GM12878 (cell line): ENCODE results near the gene TDRD7. TPM values are rescaled to one million over a fixed set of nuclear protein-coding genes. Genes with fewer than 3 reads are reported as not detected.

Experiments used
- ATAC-seq: fragments of 200-7000 bp; cut with Tn5 transposase; 3 replicates; pipeline ENCODE4 v1.9.1; 2020; ENCODE audit warnings: mild to moderate bottlenecking, moderate library complexity
- BruUV-seq: library from RNA; stranded (reverse); fragments of 400-500 nt; replicated peaks from 2 replicates; lab custom pipeline; 2021; lab: Mats Ljungman, UMichigan
- CTCF ChIA-PET: fragments of 300-600 bp; sonication (Branson Sonifier 250); formaldehyde crosslinking; extraction: SDS; loops from one replicate; lab custom pipeline; 2021; ENCODE audit warnings: inconsistent platforms; lab: Yijun Ruan, JAX
- POLR2A ChIA-PET: fragments of 350-600 bp; formaldehyde crosslinking; extraction: SDS; loops from one replicate; lab custom pipeline; 2021; ENCODE audit warnings: inconsistent platforms; lab: Charles Lee
- RAD21 ChIA-PET: fragments of 300-600 bp; sonication (Branson Sonifier 250); formaldehyde crosslinking; loops from one replicate; lab custom pipeline; 2023; ENCODE audit warnings: antibody characterized with exemption; ENCODE audit not compliant: unreplicated experiment; lab: Charles Lee
- SMC1A ChIA-PET: fragments of 300-600 bp; sonication (Branson Sonifier 250); formaldehyde crosslinking; loops from one replicate; lab custom pipeline; 2023; ENCODE audit not compliant: unreplicated experiment, uncharacterized antibody; lab: Charles Lee
- DNase-seq: peaks from one replicate; pipeline ENCODE4 v3.0.0-alpha.2; 2011; ENCODE audit warnings: low read depth, low spot score
- FAIRE-seq: peaks from 3 replicates; lab custom pipeline; 2011; peaks lifted over from hg19 to GRCh38; lab: Jason Lieb, UNC
- H2AFZ ChIP-seq: 2 replicates; pipeline ENCODE4 v1.6.0; 2011; ENCODE audit warnings: low read depth, low read length, control low read depth; ENCODE audit not compliant: control insufficient read depth
- H3K27ac ChIP-seq: 2 replicates; pipeline ENCODE4 v1.5.1; 2011; ENCODE audit warnings: control low read depth; ENCODE audit not compliant: control insufficient read depth, insufficient read depth
- H3K27me3 ChIP-seq, 2 experiments: replicated peaks in 1 of 2; 2 replicates each; pipeline versions ENCODE4 v1.6.0 to v1.6.1; 2011; ENCODE audit warnings: low read length in 1 of 2; ENCODE audit not compliant: control insufficient read depth in 2 of 2, insufficient read depth in 2 of 2
- H3K36me3 ChIP-seq, 2 experiments: 2 replicates each; pipeline ENCODE4 v1.5.1; 2011; ENCODE audit warnings: low read length in 1 of 2; ENCODE audit not compliant: control insufficient read depth in 2 of 2, insufficient read depth in 2 of 2
- H3K4me1 ChIP-seq: 2 replicates; pipeline ENCODE4 v1.6.1; 2011; ENCODE audit warnings: mild to moderate bottlenecking, low read length, moderate library complexity, mixed read lengths; ENCODE audit not compliant: control insufficient read depth, insufficient read depth
- H3K4me2 ChIP-seq: 2 replicates; pipeline ENCODE4 v1.6.0; 2011; ENCODE audit warnings: control low read depth; ENCODE audit not compliant: control insufficient read depth, insufficient read depth
- H3K4me3 ChIP-seq: fragments of 200-600 bp; sonication (generic); 2 replicates; pipeline ENCODE4 v1.5.1; 2016
- H3K79me2 ChIP-seq: 2 replicates; pipeline ENCODE4 v1.6.0; 2011; ENCODE audit warnings: low read length; ENCODE audit not compliant: control insufficient read depth, insufficient read depth
- H3K9ac ChIP-seq: 2 replicates; pipeline ENCODE4 v1.8.0; 2011; ENCODE audit warnings: low read length, control low read depth, mixed read lengths; ENCODE audit not compliant: control insufficient read depth, insufficient read depth
- H3K9me3 ChIP-seq: replicated peaks from 3 replicates; pipeline ENCODE4 v1.5.1; 2011; ENCODE audit warnings: mild to moderate bottlenecking, low read length; ENCODE audit not compliant: control insufficient read depth, insufficient read depth
- H4K20me1 ChIP-seq: 2 replicates; pipeline ENCODE4 v1.6.0; 2011; ENCODE audit not compliant: control insufficient read depth, insufficient read depth
- DPF2 ChIP-seq: fragments of 450-650 bp; IDR thresholded peaks from 2 replicates; pipeline ENCODE4 v1.6.1; 2017; ENCODE audit warnings: mild to moderate bottlenecking
- JUNB ChIP-seq: IDR thresholded peaks from 2 replicates; pipeline ENCODE4 v1.6.1; 2016; ENCODE audit warnings: antibody characterized with exemption, mild to moderate bottlenecking
- PML ChIP-seq: IDR thresholded peaks from 2 replicates; pipeline ENCODE4 v1.6.1; 2012; ENCODE audit warnings: low read length, inconsistent platforms
- WGBS: methylation state at CpG from one replicate; pipeline ENCODE4 v1.1.6; 2016; ENCODE audit warnings: low lambda C conversion rate; ENCODE audit not compliant: insufficient replicate concordance, insufficient coverage; ENCODE audit errors: missing lambda C conversion rate; 5-methylcytosine and 5-hydroxymethylcytosine counted together
- in situ Hi-C: fragments of 300-500 bp; cut with MboI; formaldehyde crosslinking; loops from 9 replicates; pipeline ENCODE4 v1.14.3; 2018; ENCODE audit warnings: mixed read lengths
- intact Hi-C: fragments of 100-400 bp; cut with micrococcal nuclease; formaldehyde crosslinking; loops from one replicate; pipeline ENCODE4 v1.14.2; 2022; ENCODE audit not compliant: unreplicated experiment
- polyA plus RNA-seq, 11 experiments: library from polyadenylated mRNA; depleted of rRNA in 4 of 11; unstranded in 6 of 11; stranded (reverse) in 5 of 11; fragments of >200 nt; fragmentation: Nextera tagmentation in 4 of 11; fragmentation: Illumina TruSeq in 1 of 11; extraction: Ambion mirVana in 4 of 11; extraction: Trizol in 1 of 11; gene quantifications; 1 replicate in 1 of 11; 2 replicates in 10 of 11; pipeline versions ENCODE4 v1.2.1 to v1.2.3, GENCODE V29; 2011 to 2016; ENCODE audit warnings: inconsistent platforms in 2 of 11, missing spikeins in 2 of 11, low read depth in 1 of 11
- total RNA-seq, 4 experiments: library from RNA; depleted of rRNA in 3 of 4; stranded (reverse); fragments of >200 nt in 3 of 4; fragmentation: Illumina TruSeq in 1 of 4; extraction: Trizol in 1 of 4; gene quantifications; 2 replicates each; pipeline versions ENCODE4 v1.2.1 to v1.2.3, GENCODE V29; 2013 to 2021

TDRD7 gene
- total and polyA plus RNA-seq, 10 of the 15 experiments (the other 5 are each of a cell fraction or from before 2014, with no cell fraction given): 5.7 to 26.4 (median 16.2) TPM

DNA sequence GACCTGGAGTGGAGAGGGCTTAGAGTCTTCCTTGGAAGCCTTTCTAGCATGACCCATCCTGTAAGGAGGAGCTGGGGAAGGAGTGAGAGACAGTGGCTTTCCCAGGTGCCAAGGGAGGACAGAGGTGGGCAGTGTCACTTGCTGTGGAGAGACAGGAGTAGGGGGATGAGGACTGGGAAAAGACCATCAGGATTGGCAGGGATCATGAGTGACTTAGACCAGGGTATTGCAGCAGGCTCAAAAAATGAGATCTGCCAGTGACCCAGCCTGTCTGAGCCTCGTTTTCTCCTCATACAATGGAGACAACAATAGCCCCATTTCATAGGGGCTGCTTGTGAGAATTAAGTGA lies 91.9 kb downstream of the TDRD7 start:
- peak overlapping the region; percentile 97 for H3K4me2 ChIP-seq
- ChIA-PET RAD21 (interaction anchor here (1.7 to 6.1 kb wide), 9 partner anchors 25 to 117 kb away, joined by 6 to 144 read pairs (median 29); partner anchors contain the start of gene TDRD7), CTCF (interaction anchor here (1.0 to 8.9 kb wide), 15 partner anchors 9 to 129 kb away, joined by 3 to 247 read pairs (median 17); partner anchors contain the start of genes NCBP1, TDRD7 and TSTD2), POLR2A (interaction anchor here (1.1 to 5.0 kb wide), 5 partner anchors 7 to 130 kb away, joined by 3 to 35 read pairs (median 30); no protein-coding TSS in a partner anchor), SMC1A (interaction anchor here (0.7 to 8.6 kb wide), 23 partner anchors 7 to 193 kb away, joined by 3 to 144 read pairs (median 5); partner anchors contain the start of genes NCBP1, TSTD2 and XPA)
- FAIRE-seq: no peak
- BruUV-seq: no TSS peak
- no peaks in the 10 kb centered on the region; a peak in 1 of 4 replicates for H3K36me3 ChIP-seq
- peaks cover 61% of the 10 kb centered on the region for H3K79me2 ChIP-seq
- peaks cover 40% of the 10 kb centered on the region for H3K4me1 ChIP-seq
- no peaks in the 10 kb centered on the region; the same call in 2 of the 3 replicates for H3K9me3 ChIP-seq
- TF ChIP-seq PML: no peak
- intact Hi-C loops: loop anchor here (2.0 to 10.0 kb wide), 3 partner anchors 55 to 92 kb away; partner anchors contain the start of gene TDRD7
- in situ Hi-C loops: loop anchor here (10.0 kb wide), 1 partner anchor 1089 kb away; the partner anchor contains the start of gene ZNF367
- ATAC-seq: no peak
- H3K4me3 ChIP-seq: peak overlapping the region; percentile 86
- H3K9ac ChIP-seq: peak overlapping the region; percentile 78; the same call in 1 of the 2 replicates
- H4K20me1 ChIP-seq: no peaks in the 10 kb centered on the region
- 0% methylated on average over 1 of the region's 1 CpG for WGBS
- H3K27me3 ChIP-seq: no peaks in the 10 kb centered on the region
- H2AFZ ChIP-seq: no peak overlapping the region
- H3K27ac ChIP-seq: peak overlapping the region; percentile 70; the same call in 1 of the 2 replicates
- DNase-seq: no peak

DNA sequence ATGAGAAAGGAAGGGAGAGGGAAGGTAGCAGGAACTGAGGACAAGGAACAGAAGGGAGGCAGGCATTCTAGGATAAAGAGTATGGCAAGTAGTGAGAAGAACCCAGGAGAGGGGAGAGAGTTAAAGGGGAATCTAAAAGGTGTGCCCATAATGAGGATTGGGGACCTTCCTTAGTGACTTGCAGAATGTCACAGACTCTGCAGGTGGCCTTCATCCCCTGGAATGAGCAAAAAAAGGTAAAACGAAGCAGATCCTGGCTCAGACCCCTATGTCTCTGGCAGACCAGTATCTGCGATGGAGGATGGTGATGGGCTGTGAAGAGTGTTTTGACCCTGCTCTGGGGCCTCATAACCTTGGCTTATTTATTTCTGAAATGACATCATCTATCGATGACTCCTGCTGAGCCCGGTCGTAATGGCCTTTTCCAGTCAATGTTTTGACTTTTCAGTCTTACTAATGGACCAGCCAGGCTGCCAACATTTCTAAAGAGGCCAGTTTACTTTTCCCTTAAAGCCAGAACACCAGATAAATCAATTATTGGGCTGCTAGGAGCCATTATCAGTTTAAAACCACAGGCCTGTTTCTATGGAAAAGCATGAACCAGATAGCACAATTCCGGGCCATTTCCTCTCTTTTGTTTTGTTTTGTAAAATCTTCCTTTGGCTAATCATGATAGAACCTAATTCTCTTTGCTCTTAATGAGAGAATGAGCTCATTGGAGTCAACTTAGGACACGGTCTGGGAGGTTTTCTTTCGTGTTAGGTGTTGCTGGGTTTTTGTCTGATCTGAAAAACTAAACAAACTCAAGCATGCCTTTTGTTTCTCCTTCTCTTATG lies 92.7 kb downstream of the TDRD7 start:
- no peak for DNase-seq
- H3K4me2 ChIP-seq: peak overlapping the region; percentile 97
- no peak overlapping the region for H2AFZ ChIP-seq
- SMC1A ChIA-PET: interaction anchor here (1.0 to 8.6 kb wide), 9 partner anchors 6 to 192 kb away, joined by 3 to 144 read pairs (median 12); partner anchors contain the start of gene XPA
- RAD21 ChIA-PET: interaction anchor here (1.8 to 6.1 kb wide), 9 partner anchors 24 to 118 kb away, joined by 5 to 144 read pairs (median 29); partner anchors contain the start of gene TDRD7
- H3K9ac ChIP-seq: no peak overlapping the region; the same call in 1 of the 2 replicates
- intact Hi-C loops: loop anchor here (5.0 to 10.0 kb wide), 2 partner anchors 90 to 92 kb away; partner anchors contain the start of gene TDRD7
- FAIRE-seq: no peak
- 0 out of 2 replicates have a peak overlapping the region, but pooled peaks have one; percentile 86 for H3K4me3 ChIP-seq
- no peaks in the 10 kb centered on the region; a peak in 1 of 4 replicates for H3K36me3 ChIP-seq
- CTCF ChIA-PET: interaction anchor here (0.6 to 8.9 kb wide), 15 partner anchors 9 to 128 kb away, joined by 3 to 247 read pairs (median 9); partner anchors contain the start of genes NCBP1, TDRD7 and TSTD2
- H3K4me1 ChIP-seq: peaks cover 40% of the 10 kb centered on the region
- POLR2A ChIA-PET: interaction anchor here (1.1 to 5.0 kb wide), 3 partner anchors 35 to 129 kb away, joined by 3 to 35 read pairs (median 30); no protein-coding TSS in a partner anchor
- H3K9me3 ChIP-seq: no peaks in the 10 kb centered on the region; the same call in 2 of the 3 replicates
- peaks cover 65% of the 10 kb centered on the region for H3K79me2 ChIP-seq
- in situ Hi-C loops: loop anchor here (10.0 kb wide), 1 partner anchor 1090 kb away; the partner anchor contains the start of gene ZNF367
- no peak for TF ChIP-seq DPF2
- TF ChIP-seq JUNB: peak; percentile 46
- BruUV-seq: no TSS peak
- no peak for ATAC-seq
- no peaks in the 10 kb centered on the region for H3K27me3 ChIP-seq
- no peak overlapping the region; the same call in 1 of the 2 replicates for H3K27ac ChIP-seq
- WGBS: 95% methylated on average over 8 of the region's 8 CpGs
- no peaks in the 10 kb centered on the region for H4K20me1 ChIP-seq
